22Rv1 (cell line): ENCODE measurements around the gene C12orf75.

Source experiments
- ZFX ChIP-seq: fragments of 450-650 bp; IDR thresholded peaks from 2 replicates; pipeline ENCODE4 v1.6.1; 2017; ENCODE audit warnings: antibody characterized with exemption, borderline replicate concordance
- TF ChIP-seq, protein P1 (sequence below): fragments of 450-650 bp; IDR thresholded peaks from 2 replicates; pipeline ENCODE4 v1.5.1; 2017; ENCODE audit warnings: mild to moderate bottlenecking

DNA sequence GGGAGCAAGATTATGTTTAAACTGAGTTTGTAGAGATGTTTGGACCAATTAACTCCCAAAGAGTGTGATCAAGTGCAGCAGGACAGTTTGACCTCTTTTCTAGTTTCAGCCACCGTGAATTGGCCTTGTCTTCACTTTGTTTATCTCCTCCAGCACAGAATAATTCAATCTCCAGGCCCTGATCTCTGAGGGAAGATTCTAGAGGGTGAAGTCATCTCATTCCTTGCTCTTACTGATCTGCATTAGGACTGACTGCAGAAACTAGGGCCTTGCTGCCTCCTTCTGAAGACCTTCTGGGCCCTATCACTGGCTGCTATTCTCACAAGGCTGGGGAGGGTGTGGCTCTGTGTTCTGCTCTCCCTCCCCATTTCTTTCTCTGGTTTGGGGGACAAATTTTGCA lies 29.4 kb downstream of the C12orf75 start:
- TF ChIP-seq, protein P1, sequence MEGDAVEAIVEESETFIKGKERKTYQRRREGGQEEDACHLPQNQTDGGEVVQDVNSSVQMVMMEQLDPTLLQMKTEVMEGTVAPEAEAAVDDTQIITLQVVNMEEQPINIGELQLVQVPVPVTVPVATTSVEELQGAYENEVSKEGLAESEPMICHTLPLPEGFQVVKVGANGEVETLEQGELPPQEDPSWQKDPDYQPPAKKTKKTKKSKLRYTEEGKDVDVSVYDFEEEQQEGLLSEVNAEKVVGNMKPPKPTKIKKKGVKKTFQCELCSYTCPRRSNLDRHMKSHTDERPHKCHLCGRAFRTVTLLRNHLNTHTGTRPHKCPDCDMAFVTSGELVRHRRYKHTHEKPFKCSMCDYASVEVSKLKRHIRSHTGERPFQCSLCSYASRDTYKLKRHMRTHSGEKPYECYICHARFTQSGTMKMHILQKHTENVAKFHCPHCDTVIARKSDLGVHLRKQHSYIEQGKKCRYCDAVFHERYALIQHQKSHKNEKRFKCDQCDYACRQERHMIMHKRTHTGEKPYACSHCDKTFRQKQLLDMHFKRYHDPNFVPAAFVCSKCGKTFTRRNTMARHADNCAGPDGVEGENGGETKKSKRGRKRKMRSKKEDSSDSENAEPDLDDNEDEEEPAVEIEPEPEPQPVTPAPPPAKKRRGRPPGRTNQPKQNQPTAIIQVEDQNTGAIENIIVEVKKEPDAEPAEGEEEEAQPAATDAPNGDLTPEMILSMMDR = no peak
- TF ChIP-seq ZFX = no peak
